Ishikawa (cell line): ENCODE data around the gene SLC18A2.

Experiments
- CEBPB ChIP-seq: IDR thresholded peaks from 2 replicates; pipeline ENCODE4 v1.6.1; 2012
- CREB1 ChIP-seq: IDR thresholded peaks from 2 replicates; pipeline ENCODE4 v1.6.1; 2012; ENCODE audit warnings: low read depth
- EGR1 ChIP-seq: IDR thresholded peaks from 2 replicates; pipeline ENCODE4 v1.6.1; 2012
- EP300 ChIP-seq: IDR thresholded peaks from 2 replicates; pipeline ENCODE4 v1.6.1; 2012; ENCODE audit warnings: borderline replicate concordance
- FOXM1 ChIP-seq: IDR thresholded peaks from 2 replicates; pipeline ENCODE4 v1.6.1; 2012; ENCODE audit warnings: low read depth, borderline replicate concordance
- NFIC ChIP-seq: IDR thresholded peaks from 2 replicates; pipeline ENCODE4 v1.6.1; 2012
- RAD21 ChIP-seq: IDR thresholded peaks from 2 replicates; pipeline ENCODE4 v1.6.1; 2012; ENCODE audit warnings: low read depth
- TAF1 ChIP-seq: IDR thresholded peaks from 2 replicates; pipeline ENCODE4 v1.6.1; 2012; ENCODE audit warnings: low read depth, mild to moderate bottlenecking
- TCF12 ChIP-seq: IDR thresholded peaks from 2 replicates; pipeline ENCODE4 v1.6.1; 2012; ENCODE audit warnings: low read depth
- TEAD4 ChIP-seq: IDR thresholded peaks from 2 replicates; pipeline ENCODE4 v1.6.1; 2012
- YY1 ChIP-seq: IDR thresholded peaks from 2 replicates; pipeline ENCODE4 v1.6.1; 2012; ENCODE audit warnings: low read depth
- ZBTB7A ChIP-seq: IDR thresholded peaks from 2 replicates; pipeline ENCODE4 v1.6.1; 2012; ENCODE audit warnings: low read depth
- TF ChIP-seq, protein P1 (sequence below): IDR thresholded peaks from 2 replicates; pipeline ENCODE4 v1.6.1; 2012
- TF ChIP-seq, protein P2 (sequence below): IDR thresholded peaks from 2 replicates; pipeline ENCODE4 v1.6.1; 2012
- TF ChIP-seq, protein P3 (sequence below): IDR thresholded peaks from 2 replicates; pipeline ENCODE4 v1.6.1; 2012; ENCODE audit warnings: low read depth, mild to moderate bottlenecking

The SLC18A2 gene

DNA sequence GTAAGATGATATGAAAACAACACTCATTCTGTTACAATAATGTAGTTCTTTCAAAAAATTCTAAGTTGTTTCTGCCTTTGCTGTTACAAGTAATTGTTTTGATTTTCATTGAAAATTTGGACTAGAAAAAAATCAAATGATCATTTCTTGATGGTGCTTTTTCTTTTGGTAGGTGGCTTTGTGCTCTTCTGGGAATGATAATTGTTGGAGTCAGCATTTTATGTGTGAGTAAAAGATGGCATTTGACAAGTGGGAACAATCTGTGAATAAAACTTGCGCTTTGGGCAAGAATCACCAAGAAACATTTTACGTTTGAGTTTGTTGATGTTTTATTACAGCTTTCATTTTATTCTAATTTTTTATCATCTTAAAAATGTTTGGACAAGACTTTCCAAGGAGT lies 25.9 kb downstream of the SLC18A2 start:
- TF ChIP-seq, protein P1, sequence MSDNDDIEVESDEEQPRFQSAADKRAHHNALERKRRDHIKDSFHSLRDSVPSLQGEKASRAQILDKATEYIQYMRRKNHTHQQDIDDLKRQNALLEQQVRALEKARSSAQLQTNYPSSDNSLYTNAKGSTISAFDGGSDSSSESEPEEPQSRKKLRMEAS, result no peak
- TF ChIP-seq TEAD4, result no peak
- no peak for TF ChIP-seq RAD21
- TF ChIP-seq YY1, result no peak
- no peak for TF ChIP-seq TCF12
- TF ChIP-seq, protein P2, sequence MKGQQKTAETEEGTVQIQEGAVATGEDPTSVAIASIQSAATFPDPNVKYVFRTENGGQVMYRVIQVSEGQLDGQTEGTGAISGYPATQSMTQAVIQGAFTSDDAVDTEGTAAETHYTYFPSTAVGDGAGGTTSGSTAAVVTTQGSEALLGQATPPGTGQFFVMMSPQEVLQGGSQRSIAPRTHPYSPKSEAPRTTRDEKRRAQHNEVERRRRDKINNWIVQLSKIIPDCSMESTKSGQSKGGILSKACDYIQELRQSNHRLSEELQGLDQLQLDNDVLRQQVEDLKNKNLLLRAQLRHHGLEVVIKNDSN, result no peak
- TF ChIP-seq NFIC, result no peak
- TF ChIP-seq ZBTB7A, result no peak
- TF ChIP-seq FOXM1, result no peak
- no peak for TF ChIP-seq CEBPB
- TF ChIP-seq TAF1, result no peak
- TF ChIP-seq, protein P3, sequence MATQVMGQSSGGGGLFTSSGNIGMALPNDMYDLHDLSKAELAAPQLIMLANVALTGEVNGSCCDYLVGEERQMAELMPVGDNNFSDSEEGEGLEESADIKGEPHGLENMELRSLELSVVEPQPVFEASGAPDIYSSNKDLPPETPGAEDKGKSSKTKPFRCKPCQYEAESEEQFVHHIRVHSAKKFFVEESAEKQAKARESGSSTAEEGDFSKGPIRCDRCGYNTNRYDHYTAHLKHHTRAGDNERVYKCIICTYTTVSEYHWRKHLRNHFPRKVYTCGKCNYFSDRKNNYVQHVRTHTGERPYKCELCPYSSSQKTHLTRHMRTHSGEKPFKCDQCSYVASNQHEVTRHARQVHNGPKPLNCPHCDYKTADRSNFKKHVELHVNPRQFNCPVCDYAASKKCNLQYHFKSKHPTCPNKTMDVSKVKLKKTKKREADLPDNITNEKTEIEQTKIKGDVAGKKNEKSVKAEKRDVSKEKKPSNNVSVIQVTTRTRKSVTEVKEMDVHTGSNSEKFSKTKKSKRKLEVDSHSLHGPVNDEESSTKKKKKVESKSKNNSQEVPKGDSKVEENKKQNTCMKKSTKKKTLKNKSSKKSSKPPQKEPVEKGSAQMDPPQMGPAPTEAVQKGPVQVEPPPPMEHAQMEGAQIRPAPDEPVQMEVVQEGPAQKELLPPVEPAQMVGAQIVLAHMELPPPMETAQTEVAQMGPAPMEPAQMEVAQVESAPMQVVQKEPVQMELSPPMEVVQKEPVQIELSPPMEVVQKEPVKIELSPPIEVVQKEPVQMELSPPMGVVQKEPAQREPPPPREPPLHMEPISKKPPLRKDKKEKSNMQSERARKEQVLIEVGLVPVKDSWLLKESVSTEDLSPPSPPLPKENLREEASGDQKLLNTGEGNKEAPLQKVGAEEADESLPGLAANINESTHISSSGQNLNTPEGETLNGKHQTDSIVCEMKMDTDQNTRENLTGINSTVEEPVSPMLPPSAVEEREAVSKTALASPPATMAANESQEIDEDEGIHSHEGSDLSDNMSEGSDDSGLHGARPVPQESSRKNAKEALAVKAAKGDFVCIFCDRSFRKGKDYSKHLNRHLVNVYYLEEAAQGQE, result no peak
- TF ChIP-seq EP300, result no peak
- TF ChIP-seq EGR1, result no peak

DNA sequence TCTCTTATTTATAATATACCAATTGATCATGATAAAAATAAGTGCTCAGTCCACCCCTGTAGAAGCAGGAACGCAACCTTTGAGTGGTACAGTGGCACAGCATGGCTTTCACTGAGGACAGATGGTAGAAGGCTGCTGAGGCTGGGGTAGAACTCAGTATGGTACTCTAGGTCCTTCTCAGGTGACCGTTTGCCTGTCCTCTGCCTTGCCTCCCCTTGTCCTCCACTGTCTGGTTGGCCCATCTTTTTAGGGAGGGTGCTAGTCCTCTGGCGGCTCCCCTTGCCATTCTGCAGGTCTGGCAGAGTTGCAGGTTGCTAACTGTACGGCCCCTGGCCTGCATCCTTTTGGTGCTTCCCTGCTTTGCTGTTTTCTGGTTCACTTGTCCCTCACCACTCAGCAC lies 27.3 kb downstream of the SLC18A2 start:
- no peak for TF ChIP-seq NFIC
- TF ChIP-seq, protein P2, result no peak
- no peak for TF ChIP-seq YY1
- TF ChIP-seq CREB1, result no peak
- no peak for TF ChIP-seq RAD21
- no peak for TF ChIP-seq EP300
- no peak for TF ChIP-seq FOXM1
- TF ChIP-seq CEBPB, result no peak
- TF ChIP-seq TAF1, result no peak
- TF ChIP-seq, protein P3, result no peak
- no peak for TF ChIP-seq TCF12
- no peak for TF ChIP-seq ZBTB7A
- TF ChIP-seq, protein P1, result no peak
- TF ChIP-seq TEAD4, result no peak
- TF ChIP-seq EGR1, result no peak

DNA sequence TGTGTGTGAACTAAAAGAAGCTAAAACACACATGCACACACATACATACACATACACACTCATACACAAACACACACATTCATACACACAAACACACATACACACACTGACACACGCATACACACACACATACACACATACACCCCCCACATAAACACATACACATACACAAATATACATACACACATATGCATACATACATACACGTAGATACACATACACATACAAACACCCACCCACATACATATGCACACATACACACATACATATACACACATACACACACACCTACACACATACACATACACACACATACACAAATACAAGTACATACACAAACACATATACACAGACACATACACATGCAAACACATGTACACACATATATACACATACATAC lies 28.0 kb downstream of the SLC18A2 start:
- TF ChIP-seq, protein P1, result no peak
- TF ChIP-seq EP300, result no peak
- no peak for TF ChIP-seq TCF12

DNA sequence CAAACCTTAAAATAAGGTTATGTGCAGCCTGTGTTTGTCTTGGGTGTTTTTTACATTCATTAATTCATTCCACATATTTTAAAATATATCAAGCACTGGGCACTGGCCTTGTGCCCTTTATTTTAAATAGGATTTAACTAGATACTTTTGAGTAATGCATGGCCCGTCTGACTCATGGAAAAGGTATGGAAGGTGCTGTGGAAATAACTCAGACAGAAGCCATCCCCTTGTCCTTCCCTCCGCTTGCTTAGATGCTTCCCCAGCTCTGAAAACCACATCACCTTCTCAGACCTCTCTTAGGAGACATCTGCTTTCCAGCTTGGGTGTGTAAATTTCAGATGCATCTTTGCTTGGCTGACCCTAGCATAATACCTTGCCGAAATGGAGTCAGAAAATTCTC lies 30.5 kb downstream of the SLC18A2 start:
- TF ChIP-seq, protein P2, result no peak
- TF ChIP-seq ZBTB7A (no peak), FOXM1 (no peak)
- TF ChIP-seq, protein P3, result no peak
